Measurements from ENCODE around the gene TH.

Gene TH

GRCh38 chr11:2149864-2150847, 21.5 kb downstream of the TH start:
- no peaks in the 10 kb centered on the region for H3K9me3 Mint-ChIP-seq

GRCh38 chr11:2149460-2149859, 22.2 kb downstream of the TH start:
- Mint-ChIP-seq H3K27me3 (peaks cover 43% of the 10 kb centered on the region), H3K9me3 (no peaks in the 10 kb centered on the region), H3K4me3 (no peak overlapping the region), H3K36me3 (no peaks in the 10 kb centered on the region), H3K27ac (no peak overlapping the region), H3K4me1 (peaks cover 4% of the 10 kb centered on the region)

More at GRCh38 chr11:2149864-2150847, 21.5 kb downstream of the TH start:
- H3K4me3 Mint-ChIP-seq = no peak overlapping the region
- H3K27me3 Mint-ChIP-seq = peaks cover 39% of the 10 kb centered on the region
- no peaks in the 10 kb centered on the region for H3K36me3 Mint-ChIP-seq
- no peak overlapping the region for H3K27ac Mint-ChIP-seq
- peaks cover 4% of the 10 kb centered on the region for H3K4me1 Mint-ChIP-seq

GRCh38 chr11:2148595-2148994, 23.0 kb downstream of the TH start:
- H3K27ac Mint-ChIP-seq = no peak overlapping the region
- H3K9me3 Mint-ChIP-seq = no peaks in the 10 kb centered on the region
- no peaks in the 10 kb centered on the region for H3K36me3 Mint-ChIP-seq
- H3K4me3 Mint-ChIP-seq = no peak overlapping the region
- peaks cover 43% of the 10 kb centered on the region for H3K27me3 Mint-ChIP-seq
- H3K4me1 Mint-ChIP-seq = peaks cover 4% of the 10 kb centered on the region

GRCh38 chr11:2147391-2147790, 24.2 kb downstream of the TH start:
- no peaks in the 10 kb centered on the region for H3K9me3 Mint-ChIP-seq
- no peaks in the 10 kb centered on the region for H3K36me3 Mint-ChIP-seq
- no peak overlapping the region for H3K27ac Mint-ChIP-seq
- peaks cover 12% of the 10 kb centered on the region for H3K4me1 Mint-ChIP-seq
- H3K27me3 Mint-ChIP-seq = peaks cover 50% of the 10 kb centered on the region
- no peak overlapping the region for H3K4me3 Mint-ChIP-seq

GRCh38 chr11:2146051-2146450, 25.6 kb downstream of the TH start:
- H3K4me3 Mint-ChIP-seq = no peak overlapping the region

GRCh38 chr11:2144544-2145248, 26.9 kb downstream of the TH start:
- Mint-ChIP-seq H3K36me3 (no peaks in the 10 kb centered on the region), H3K4me3 (peak overlapping the region; percentile 26), H3K9me3 (no peaks in the 10 kb centered on the region), H3K27ac (no peak overlapping the region), H3K27me3 (peaks cover 45% of the 10 kb centered on the region), H3K4me1 (peaks cover 19% of the 10 kb centered on the region)

More at GRCh38 chr11:2146051-2146450, 25.6 kb downstream of the TH start:
- H3K27me3 Mint-ChIP-seq = peaks cover 55% of the 10 kb centered on the region
- no peaks in the 10 kb centered on the region for H3K36me3 Mint-ChIP-seq
- no peaks in the 10 kb centered on the region for H3K9me3 Mint-ChIP-seq
- H3K4me1 Mint-ChIP-seq = peaks cover 21% of the 10 kb centered on the region
- no peak overlapping the region for H3K27ac Mint-ChIP-seq

GRCh38 chr11:2143799-2144543, 27.6 kb downstream of the TH start:
- H3K27me3 Mint-ChIP-seq = peaks cover 40% of the 10 kb centered on the region
- H3K9me3 Mint-ChIP-seq = no peaks in the 10 kb centered on the region
- H3K27ac Mint-ChIP-seq = peak overlapping the region; percentile 59
- H3K4me3 Mint-ChIP-seq = peak overlapping the region; percentile 68
- H3K36me3 Mint-ChIP-seq = no peaks in the 10 kb centered on the region
- H3K4me1 Mint-ChIP-seq = peaks cover 19% of the 10 kb centered on the region

GRCh38 chr11:2143477-2143798, 28.2 kb downstream of the TH start:
- Mint-ChIP-seq H3K4me3 (peak overlapping the region; percentile 68), H3K27ac (peak overlapping the region; percentile 59), H3K9me3 (no peaks in the 10 kb centered on the region), H3K4me1 (peaks cover 19% of the 10 kb centered on the region), H3K27me3 (peaks cover 38% of the 10 kb centered on the region), H3K36me3 (no peaks in the 10 kb centered on the region)

- H3K27ac Mint-ChIP-seq = peak overlapping the region; percentile 66
- H3K27me3 Mint-ChIP-seq = peaks cover 37% of the 10 kb centered on the region
- H3K36me3 Mint-ChIP-seq = no peaks in the 10 kb centered on the region
- no peaks in the 10 kb centered on the region for H3K9me3 Mint-ChIP-seq
- peaks cover 19% of the 10 kb centered on the region for H3K4me1 Mint-ChIP-seq
- peak overlapping the region; percentile 33 for H3K4me3 Mint-ChIP-seq
Measured at GRCh38 chr11:2142762-2143202, 28.8 kb downstream of the TH start.

- Mint-ChIP-seq H3K9me3 (no peaks in the 10 kb centered on the region), H3K4me3 (peak overlapping the region; percentile 33), H3K27me3 (peaks cover 37% of the 10 kb centered on the region), H3K4me1 (peaks cover 19% of the 10 kb centered on the region), H3K27ac (no peak overlapping the region), H3K36me3 (no peaks in the 10 kb centered on the region)
Measured at GRCh38 chr11:2142300-2142759, 29.3 kb downstream of the TH start.

- Mint-ChIP-seq H3K27ac (no peak overlapping the region), H3K36me3 (no peaks in the 10 kb centered on the region), H3K27me3 (peaks cover 34% of the 10 kb centered on the region), H3K4me3 (peak overlapping the region; percentile 13), H3K4me1 (peaks cover 19% of the 10 kb centered on the region), H3K9me3 (no peaks in the 10 kb centered on the region)
Measured at GRCh38 chr11:2140411-2141400, 30.9 kb downstream of the TH start.

- Mint-ChIP-seq H3K4me3 (no peak overlapping the region), H3K9me3 (no peaks in the 10 kb centered on the region), H3K27me3 (peaks cover 32% of the 10 kb centered on the region), H3K36me3 (no peaks in the 10 kb centered on the region), H3K27ac (no peak overlapping the region), H3K4me1 (peaks cover 19% of the 10 kb centered on the region)
Measured at GRCh38 chr11:2139621-2140337, 31.8 kb downstream of the TH start.

- no peak within 1 kb of the TSS for H3K27ac Mint-ChIP-seq
- H3K9me3 Mint-ChIP-seq = no peaks in the 10 kb centered on the region
- H3K4me1 Mint-ChIP-seq = peaks cover 19% of the 10 kb centered on the region
- H3K4me3 Mint-ChIP-seq = peak within 1 kb of the TSS; percentile 80
- H3K36me3 Mint-ChIP-seq = no peaks in the 10 kb centered on the region
- peaks cover 35% of the 10 kb centered on the region for H3K27me3 Mint-ChIP-seq
Measured at GRCh38 chr11:2139123-2139521, 32.5 kb downstream of the TH start, which contains the start of gene IGF2. Gene IGF2, minus strand, starts transcription at chr11:2139389. Its CDS starts 3,866 bp downstream, at chr11:2135523.

Data from activated naive CD4-positive, alpha-beta T cell treated with anti-CD3 and anti-CD28 coated beads, Interleukin-2, amount 50 U/mL, for 24 hours (primary cell).